Measurements from ENCODE around the gene ETFB. TPM values are rescaled to one million over a fixed set of nuclear protein-coding genes. Genes with fewer than 3 reads are reported as not detected.

ETFB gene
- total and polyA plus RNA-seq, 9 of the 15 experiments (the other 6 are each of a cell fraction or from before 2014, with no cell fraction given), result 18.1 to 143 (median 96.1) TPM

DNA sequence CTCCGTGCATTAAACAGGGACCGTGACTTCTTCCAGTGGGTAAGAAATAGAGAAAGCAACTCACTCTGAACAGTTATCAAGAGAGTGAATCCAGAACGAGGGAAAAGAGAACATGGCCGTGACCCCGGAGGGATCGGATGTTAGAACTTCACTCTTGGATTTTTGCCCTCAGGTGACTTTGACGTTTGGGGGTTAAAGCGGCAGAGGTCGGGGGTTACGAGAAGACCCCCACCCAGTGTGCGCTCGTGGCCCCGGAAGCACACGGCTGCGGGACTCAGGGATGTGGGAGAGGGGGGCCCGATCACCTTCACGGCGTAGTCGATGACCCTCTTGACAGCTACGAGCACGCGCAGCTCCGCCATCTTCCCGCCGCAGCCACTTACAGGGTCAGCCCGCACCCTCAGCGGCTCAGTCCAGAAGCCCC is at the start of gene ETFB (continued):
- TF ChIP-seq TRIM28 (IDR thresholded peaks at IDR 0.05) (no peak), FOXA3 (CRISPR knock-in tag; conservative IDR thresholded peaks at IDR 0.05 in 1 of 2, IDR thresholded peaks at IDR 0.05 in 1 of 2) (no peak), DACH1 (IDR thresholded peaks at IDR 0.05; ENCODE audit: partially characterized antibody) (no peak), PTTG1 (tag; IDR thresholded peaks at IDR 0.05; ENCODE audit: low read depth) (no peak), ZNF408 (CRISPR knock-in tag; IDR thresholded peaks at IDR 0.05; ENCODE audit: low read depth) (no peak), SAP30 (IDR thresholded peaks at IDR 0.05; ENCODE audit: borderline replicate concordance, insufficient read depth, low read depth, low read length, poor library complexity, severe bottlenecking) (peak; percentile 66), ZFX (CRISPR knock-in tag; IDR thresholded peaks at IDR 0.05) (peak; percentile 54), SRSF7 (optimal IDR thresholded peaks at IDR 0.05; ENCODE audit: low read depth, low read length) (no peak), DMBX1 (CRISPR knock-in tag; IDR thresholded peaks at IDR 0.05; ENCODE audit: borderline replicate concordance) (no peak), MEF2D (tag; conservative IDR thresholded peaks at IDR 0.05; ENCODE audit: low read depth) (no peak), ZC3H4 (CRISPR knock-in tag; IDR thresholded peaks at IDR 0.05; ENCODE audit: borderline replicate concordance) (no peak; the same call in 1 of the 2 replicates), ETS2 (tag; IDR thresholded peaks at IDR 0.05; ENCODE audit: borderline replicate concordance, poor library complexity, severe bottlenecking) (no peak), ZEB2 (IDR thresholded peaks at IDR 0.05) (no peak)
- TF ChIP-seq, protein P1, sequence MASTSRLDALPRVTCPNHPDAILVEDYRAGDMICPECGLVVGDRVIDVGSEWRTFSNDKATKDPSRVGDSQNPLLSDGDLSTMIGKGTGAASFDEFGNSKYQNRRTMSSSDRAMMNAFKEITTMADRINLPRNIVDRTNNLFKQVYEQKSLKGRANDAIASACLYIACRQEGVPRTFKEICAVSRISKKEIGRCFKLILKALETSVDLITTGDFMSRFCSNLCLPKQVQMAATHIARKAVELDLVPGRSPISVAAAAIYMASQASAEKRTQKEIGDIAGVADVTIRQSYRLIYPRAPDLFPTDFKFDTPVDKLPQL (IDR thresholded peaks at IDR 0.05; ENCODE audit: extremely low read depth, insufficient read length), result no peak
- TF ChIP-seq, protein P2, sequence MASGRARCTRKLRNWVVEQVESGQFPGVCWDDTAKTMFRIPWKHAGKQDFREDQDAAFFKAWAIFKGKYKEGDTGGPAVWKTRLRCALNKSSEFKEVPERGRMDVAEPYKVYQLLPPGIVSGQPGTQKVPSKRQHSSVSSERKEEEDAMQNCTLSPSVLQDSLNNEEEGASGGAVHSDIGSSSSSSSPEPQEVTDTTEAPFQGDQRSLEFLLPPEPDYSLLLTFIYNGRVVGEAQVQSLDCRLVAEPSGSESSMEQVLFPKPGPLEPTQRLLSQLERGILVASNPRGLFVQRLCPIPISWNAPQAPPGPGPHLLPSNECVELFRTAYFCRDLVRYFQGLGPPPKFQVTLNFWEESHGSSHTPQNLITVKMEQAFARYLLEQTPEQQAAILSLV (tag; IDR thresholded peaks at IDR 0.05), result no peak
- TF ChIP-seq, protein P3, sequence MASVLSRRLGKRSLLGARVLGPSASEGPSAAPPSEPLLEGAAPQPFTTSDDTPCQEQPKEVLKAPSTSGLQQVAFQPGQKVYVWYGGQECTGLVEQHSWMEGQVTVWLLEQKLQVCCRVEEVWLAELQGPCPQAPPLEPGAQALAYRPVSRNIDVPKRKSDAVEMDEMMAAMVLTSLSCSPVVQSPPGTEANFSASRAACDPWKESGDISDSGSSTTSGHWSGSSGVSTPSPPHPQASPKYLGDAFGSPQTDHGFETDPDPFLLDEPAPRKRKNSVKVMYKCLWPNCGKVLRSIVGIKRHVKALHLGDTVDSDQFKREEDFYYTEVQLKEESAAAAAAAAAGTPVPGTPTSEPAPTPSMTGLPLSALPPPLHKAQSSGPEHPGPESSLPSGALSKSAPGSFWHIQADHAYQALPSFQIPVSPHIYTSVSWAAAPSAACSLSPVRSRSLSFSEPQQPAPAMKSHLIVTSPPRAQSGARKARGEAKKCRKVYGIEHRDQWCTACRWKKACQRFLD (CRISPR knock-in tag; IDR thresholded peaks at IDR 0.05), result peak; percentile 63; the same call in 1 of the 2 replicates
- TF ChIP-seq, protein P4, sequence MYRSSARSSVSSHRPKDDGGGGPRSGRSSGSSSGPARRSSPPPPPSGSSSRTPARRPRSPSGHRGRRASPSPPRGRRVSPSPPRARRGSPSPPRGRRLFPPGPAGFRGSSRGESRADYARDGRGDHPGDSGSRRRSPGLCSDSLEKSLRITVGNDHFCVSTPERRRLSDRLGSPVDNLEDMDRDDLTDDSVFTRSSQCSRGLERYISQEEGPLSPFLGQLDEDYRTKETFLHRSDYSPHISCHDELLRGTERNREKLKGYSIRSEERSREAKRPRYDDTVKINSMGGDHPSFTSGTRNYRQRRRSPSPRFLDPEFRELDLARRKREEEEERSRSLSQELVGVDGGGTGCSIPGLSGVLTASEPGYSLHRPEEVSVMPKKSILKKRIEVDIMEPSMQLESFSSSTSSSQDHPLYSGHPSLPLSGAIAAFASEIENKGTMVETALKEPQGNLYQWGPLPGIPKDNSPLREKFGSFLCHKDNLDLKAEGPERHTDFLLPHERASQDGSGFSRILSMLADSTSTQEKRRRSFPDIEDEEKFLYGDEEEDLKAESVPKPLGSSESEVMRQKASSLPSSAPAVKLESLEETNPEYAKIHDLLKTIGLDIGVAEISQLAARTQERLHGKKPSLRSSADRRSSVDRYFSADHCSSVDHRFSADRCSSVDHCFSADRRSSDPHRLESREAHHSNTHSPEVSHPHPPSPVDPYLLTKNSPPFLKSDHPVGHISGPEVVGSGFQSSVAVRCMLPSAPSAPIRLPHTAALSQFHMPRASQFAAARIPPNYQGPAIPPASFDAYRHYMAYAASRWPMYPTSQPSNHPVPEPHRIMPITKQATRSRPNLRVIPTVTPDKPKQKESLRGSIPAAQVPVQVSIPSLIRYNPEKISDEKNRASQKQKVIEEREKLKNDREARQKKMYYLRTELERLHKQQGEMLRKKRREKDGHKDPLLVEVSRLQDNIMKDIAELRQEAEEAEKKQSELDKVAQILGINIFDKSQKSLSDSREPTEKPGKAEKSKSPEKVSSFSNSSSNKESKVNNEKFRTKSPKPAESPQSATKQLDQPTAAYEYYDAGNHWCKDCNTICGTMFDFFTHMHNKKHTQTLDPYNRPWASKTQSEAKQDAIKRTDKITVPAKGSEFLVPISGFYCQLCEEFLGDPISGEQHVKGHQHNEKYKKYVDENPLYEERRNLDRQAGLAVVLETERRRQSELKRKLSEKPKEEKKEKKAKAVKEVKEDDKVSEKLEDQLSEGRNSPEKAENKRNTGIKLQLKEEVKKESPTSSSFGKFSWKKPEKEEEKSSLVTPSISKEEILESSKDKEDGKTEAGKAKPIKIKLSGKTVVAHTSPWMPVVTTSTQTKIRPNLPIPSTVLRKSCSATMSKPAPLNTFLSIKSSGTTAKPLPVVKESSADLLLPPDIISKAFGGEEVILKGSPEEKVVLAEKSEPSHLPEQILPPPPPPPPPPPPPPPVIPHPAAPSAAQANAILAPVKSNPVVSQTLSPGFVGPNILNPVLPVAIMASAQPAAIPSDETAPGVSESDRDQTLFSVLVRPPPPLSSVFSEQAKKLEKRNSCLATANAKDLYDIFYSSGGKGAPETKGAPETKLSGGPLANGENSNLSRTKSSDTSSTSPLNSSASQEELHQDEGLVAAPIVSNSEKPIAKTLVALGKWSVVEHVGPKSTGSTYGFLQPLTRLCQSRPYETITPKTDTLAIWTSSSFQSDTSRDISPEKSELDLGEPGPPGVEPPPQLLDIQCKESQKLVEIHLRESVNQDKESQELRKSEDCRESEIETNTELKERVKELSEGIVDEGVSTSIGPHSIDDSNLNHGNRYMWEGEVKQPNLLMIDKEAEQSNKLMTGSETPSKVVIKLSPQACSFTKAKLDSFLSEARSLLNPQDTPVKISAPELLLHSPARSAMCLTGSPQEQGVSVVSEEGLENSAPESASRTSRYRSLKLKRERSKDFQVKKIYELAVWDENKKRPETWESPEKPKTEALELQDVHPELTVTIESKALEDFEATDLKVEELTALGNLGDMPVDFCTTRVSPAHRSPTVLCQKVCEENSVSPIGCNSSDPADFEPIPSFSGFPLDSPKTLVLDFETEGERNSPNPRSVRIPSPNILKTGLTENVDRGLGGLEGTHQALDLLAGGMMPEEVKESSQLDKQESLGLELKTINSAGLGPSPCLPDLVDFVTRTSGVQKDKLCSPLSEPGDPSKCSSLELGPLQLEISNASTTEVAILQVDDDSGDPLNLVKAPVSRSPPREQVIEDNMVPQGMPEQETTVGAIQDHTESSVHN (IDR thresholded peaks at IDR 0.05; ENCODE audit: borderline replicate concordance in 1 of 2, low read depth in 1 of 2), result no peak

All from K562 (cell line).